Choroid plexus epithelial cell (primary cell): ENCODE results near the gene SUPT5H.

Experiments
- DNase-seq: peaks from one replicate; pipeline ENCODE4 v3.0.0-alpha.2; 2010; ENCODE audit warnings: low read depth
- H3K4me3 ChIP-seq: 2 replicates; pipeline ENCODE4 v1.5.1; 2011; ENCODE audit warnings: low read depth, mild to moderate bottlenecking, control low read depth, low read length, moderate library complexity
- CTCF ChIP-seq: conservative IDR thresholded peaks from 2 replicates; pipeline ENCODE4 v1.5.1; 2011; ENCODE audit warnings: low read depth, mild to moderate bottlenecking, control low read depth, inconsistent platforms, low read length, moderate library complexity

SUPT5H gene

DNA sequence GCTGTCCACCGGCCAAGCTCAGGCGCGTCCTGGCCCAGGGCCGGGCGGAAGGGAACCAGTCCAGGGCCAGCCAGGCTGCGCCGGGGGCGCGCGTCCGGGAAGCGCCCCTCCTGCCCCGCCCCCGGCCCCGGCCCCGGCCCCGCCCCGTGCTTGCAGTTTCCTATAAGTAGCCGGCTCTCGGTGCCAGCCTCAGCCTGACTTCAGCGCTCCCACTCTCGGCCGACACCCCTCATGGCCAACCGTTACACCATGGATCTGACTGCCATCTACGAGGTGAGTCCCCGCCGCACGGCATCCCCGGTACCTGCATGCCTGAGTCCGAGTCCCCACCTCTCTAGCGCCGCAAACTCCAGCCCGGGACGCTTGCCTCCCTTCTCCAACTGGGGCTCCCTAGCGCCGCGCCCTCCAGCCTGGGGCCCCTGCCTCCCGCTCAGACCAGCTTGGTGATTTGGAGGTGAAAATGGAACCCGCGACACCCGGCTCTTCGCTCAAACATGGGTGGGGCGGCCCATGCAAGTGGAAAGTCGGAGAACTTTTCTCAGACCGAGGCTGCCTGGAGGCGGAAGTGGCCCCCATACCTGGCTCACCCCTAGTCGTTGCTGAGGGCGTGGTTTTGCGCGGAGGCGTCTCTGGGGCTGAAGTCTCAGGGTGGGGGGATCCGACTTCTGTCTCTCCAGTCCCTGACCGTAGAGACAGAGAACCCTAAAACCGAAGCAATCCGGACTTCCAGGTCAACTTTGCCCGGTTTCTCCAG is 38.5 kb upstream of the SUPT5H start, which contains the start of gene ZFP36:
TSS of gene ZFP36 (plus strand) at position 192 of the 754 bp plus-strand sequence. CDS start at position 250, 58 bp downstream.
- DNase-seq, result peak; percentile 89

DNA sequence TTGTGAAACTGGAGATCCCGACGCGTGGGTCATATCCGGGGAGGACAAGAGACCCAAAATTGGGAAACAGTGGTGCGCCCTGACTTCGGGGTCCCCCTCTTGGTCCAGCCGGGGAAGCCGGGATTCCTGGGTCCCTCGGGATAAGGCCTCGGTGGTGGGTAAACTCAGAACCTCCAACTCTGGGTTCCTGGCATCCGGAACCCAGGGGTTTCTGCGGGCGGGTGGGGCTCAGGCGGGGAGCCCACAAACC is 38.0 kb upstream of the SUPT5H start:
- peak overlapping the region; percentile 78 for H3K4me3 ChIP-seq
- TF ChIP-seq CTCF, result no peak
- no peak for DNase-seq

More for the DNA sequence above, 38.5 kb upstream of the SUPT5H start, which contains the start of gene ZFP36:
- TF ChIP-seq CTCF, result no peak
- H3K4me3 ChIP-seq, result peak within 1 kb of the TSS; percentile 78

- H3K4me3 ChIP-seq, result peak overlapping the region; percentile 78
- peak; percentile 45 for DNase-seq
- no peak for TF ChIP-seq CTCF
Measured at GRCh38 chr19:39407660-39408391, 37.6 kb upstream of the SUPT5H start.

GRCh38 chr19:39408392-39409207 is 36.8 kb upstream of the SUPT5H start:
- peak overlapping the region; percentile 78 for H3K4me3 ChIP-seq
- peak; percentile 56 for DNase-seq
- TF ChIP-seq CTCF, result no peak

DNA sequence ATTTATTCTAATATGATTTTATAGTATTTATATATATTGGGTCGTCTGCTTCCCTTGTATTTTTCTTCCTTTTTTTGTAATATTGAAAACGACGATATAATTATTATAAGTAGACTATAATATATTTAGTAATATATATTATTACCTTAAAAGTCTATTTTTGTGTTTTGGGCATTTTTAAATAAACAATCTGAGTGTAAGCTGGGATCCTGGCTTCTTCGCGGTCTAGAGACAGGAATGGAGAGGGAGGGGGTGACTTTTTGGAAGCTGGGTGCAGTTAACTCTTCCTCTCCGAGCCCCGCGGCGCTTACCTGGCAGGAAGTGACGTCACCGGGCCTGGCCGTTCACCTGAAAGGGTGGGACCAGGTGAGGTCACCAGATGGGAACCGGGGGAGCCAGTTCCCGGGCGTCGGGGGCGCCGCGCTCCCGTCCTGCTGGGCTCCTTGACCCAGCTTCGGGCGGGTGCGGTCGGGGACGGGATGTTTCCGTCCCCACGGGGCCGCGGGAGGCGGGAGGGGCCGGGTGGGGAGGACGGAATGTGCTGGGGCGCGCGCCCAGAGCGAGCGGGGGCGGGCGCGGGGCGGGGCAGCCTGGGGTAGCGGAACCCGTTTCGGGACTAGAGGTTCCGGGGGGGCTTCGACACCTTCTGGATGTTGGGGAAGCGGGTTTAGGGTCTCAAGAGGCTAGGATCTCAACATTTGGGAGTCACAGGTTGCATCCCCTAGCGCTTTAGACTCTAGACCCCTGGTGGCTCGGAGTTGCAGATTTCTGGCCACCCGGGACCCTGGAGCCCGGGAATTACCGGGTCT is 36.0 kb upstream of the SUPT5H start:
- TF ChIP-seq CTCF, result peak; percentile 14
- DNase-seq, result peak; percentile 81
- H3K4me3 ChIP-seq, result peak overlapping the region; percentile 78
